Hypothalamus (tissue), 51 donors: Measurements from ENCODE around the gene AHNAK2.
"Not testable (repeated sequence)": the region's sequence is repeated elsewhere in the genome, so short reads cannot be mapped to it uniquely, and the experiment has no call there.

Experiments used
- DNase-seq, 51 donors: peaks; one replicate each; lab custom pipeline; 2025; lab: John Stamatoyannopoulos, UW

The AHNAK2 gene

DNA sequence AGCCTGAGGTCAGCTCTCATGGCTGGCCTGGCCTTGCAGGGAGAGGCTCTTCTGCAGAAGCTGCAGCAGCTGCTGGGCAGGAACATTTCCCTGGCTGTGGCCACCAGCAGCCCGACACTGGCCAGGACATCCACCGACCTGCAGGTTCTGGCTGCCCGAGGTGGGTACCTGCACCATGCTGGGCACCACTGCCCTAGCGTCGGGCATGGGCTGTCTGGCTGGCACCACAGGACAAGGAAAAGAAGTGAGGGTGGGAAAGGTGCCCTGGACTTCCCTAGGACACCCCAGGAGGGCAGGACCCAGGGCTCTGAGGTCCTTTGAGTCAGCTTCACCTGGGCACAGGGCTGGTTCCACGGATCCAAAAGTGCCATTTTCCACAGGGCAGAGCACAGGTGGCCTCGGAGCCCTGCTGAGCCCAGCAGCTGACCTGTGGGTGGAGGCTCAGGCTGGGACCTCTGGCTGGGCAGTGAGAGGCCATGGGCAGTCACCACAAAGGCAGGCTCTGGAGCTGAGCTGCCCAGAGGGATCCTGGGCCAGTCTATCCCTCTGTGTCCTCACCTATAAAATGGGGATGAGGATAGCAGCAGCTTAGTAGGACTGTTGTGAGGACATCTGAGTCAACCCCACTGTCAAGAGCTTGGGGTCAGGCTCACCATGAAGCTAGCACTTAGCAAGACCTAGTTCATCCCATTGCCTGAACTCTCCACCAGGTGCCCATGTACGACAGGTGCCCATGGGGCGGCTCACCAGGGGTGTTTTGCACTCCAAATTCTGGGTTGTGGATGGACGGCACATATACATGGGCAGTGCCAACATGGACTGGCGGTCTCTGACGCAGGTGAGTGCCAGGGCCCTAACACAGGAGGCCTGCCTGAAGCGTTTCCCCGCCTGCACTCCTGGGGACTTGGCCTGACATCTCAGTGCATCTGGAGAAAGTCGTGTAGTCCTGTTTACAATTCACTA, 48.6 kb downstream of the AHNAK2 start:
- DNase-seq, result no peak

DNA sequence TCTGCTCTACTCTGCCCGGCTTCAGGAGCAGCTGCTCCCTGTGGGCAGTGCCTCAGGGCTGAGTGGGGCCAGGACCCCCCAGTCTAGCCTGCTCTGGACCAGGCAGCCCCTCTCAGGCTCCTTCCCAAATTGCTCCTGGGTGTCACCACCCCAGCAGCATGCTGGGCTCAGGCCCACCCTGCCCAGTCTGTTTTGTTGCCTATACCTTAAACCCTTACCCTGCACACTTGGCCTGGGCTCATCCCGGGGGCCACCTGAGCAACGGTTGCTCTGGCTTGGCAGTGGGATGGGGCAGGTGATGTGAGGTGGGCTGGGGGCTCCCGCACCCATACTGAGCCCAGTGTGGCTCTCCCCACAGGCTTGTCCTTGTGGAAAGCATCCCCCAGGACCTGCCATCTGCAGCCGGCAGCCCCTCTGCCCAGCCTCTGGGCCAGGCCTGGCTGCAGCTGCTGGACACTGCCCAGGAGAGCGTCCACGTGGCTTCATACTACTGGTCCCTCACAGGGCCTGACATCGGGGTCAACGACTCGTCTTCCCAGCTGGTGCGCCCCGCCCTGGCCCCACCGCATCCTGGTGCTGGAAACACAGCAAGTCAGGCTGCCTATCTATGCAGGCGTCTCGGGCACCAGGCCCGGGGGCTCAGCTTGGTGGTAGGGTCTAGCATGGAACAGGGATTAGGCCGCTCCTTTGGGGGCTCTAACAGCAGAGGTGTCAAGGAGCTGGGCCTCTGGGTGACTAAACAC, 49.6 kb downstream of the AHNAK2 start:
- no peak for DNase-seq

- no peak for DNase-seq
Measured at GRCh38 chr14:104927901-104928300, 50.3 kb downstream of the AHNAK2 start.

DNA sequence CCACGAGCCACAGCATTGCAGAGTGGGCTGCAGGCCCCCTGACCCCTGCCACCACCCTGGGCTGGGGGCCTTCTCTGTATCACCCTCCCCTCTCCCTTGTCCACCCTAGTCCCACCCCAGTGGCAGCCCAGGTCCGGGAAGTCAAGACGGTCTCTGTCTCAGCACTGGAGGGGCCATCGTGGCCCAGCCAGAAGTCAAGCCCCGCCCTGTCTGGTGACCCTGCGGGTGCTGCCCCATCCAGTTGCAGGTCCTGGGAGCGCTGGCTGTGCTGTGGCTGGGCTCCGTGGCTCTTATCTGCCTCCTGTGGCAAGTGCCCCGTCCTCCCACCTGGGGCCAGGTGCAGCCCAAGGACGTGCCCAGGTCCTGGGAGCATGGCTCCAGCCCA, 50.8 kb downstream of the AHNAK2 start:
- no peak for DNase-seq

DNA sequence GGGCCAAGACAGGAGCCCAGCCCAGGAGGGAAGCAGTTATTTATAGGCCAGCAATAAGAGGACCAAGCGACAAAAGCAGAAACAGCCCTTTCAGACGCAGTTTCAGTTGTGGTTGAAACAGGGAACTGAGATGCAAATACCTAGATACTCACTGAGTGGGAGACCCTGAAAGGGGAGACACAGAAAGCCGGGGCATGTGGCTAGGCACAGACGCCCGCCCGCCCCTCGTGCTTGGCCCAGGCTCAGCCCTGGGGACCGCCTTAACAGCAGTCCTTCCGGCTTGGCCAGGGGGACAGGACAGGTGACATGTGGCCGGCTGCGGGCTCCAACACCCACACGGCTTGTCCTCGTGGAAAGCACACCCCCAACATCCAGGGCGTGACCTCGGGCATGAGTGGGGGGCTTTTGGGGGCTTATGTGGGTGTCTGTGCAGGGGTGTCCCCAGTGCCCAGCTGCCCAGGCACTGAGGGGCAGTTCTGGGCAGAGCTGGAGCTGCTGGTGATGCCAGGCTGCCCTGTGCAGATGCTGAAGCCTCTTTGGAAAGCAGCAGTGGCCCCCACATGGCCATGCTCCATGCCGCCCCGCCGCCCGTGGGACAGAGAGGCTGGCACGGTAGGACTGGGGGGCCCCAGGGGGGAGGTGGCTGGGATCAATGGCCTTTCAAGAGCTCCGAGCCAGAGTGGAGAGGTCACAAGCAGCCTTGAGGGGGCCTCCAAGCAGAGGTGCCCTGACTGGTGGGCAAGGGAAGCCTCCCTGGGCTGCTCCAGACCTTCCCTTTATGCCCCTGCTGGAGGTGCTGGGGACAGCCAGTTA, 51.3 kb downstream of the AHNAK2 start:
- no peak for DNase-seq

GRCh38 chr14:104925855-104926609, 52.1 kb downstream of the AHNAK2 start:
- DNase-seq, result no peak

DNA sequence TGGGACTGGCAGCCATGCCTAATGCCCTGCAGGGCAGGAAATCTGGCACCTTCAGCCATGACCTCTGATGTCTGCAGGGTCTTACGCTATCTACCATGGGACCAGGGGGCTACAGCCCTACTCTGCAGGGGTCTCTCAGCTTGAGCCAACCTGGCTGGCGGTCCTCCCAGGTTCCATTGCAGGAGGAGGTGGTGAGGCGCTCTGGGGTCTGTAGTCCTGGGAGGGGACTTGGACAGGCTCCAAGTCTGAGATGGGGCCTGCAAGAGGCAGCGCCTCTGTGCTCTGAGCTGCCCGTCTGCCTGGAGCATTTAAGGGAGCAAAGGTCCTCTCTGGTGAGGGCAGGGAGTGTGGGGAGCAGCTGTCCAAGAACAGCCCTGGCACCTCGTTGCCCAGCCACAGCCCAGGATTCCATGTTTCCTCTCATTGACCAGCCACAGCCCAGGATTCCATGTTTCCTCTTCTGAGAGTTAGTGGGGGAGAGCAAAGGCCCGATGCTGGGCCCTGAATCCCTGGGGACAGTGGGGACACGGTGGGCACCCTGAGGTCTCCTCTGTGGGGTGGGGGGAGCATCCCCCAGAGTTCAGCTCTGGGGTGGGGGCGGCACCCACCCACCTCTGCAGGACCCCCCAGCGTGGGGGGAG, 52.8 kb downstream of the AHNAK2 start:
- no peak for DNase-seq

- no peak for DNase-seq
Measured at GRCh38 chr14:104924421-104925213, 53.6 kb downstream of the AHNAK2 start, which contains the start of gene PLD4. Gene PLD4 (plus strand): TSS chr14:104924879. CDS start chr14:104927141, 2,262 bp downstream.

DNA sequence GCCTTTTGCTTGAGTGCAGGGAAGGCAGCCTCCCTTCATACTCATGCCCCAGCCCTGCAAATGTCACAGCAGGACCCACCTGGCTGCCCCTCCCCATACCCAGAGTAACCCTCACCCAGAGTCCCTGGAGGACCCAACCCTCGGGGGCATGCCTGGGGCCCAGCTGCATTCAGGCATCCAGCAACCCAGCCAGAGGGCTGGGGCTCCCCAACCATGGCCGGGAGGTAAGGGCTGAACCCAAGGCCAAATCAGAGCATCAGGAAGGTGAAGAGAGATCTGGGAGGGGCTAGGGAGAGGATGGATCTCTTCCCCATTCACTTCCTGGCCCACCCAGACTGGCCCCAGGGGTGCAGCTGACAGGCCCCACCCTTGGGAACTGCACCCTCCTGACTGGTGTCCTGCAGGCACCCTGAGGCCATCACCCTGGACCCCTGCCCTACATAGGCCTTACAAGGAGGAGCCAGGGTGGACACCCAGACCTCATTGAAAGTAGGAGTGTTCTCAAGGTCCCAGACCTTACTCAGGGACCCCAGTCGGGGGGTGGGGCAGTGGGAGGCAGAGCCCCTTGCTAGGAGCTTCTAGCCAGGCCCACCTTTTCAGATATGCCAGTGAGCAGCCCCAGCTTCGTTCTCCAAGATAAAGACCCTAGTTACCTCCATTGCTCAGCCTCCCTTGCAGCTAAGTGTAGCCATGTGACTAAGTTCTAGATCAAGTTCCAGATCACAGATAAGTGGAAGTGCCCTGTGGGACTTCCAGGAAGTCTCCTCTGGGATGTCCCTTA, 54.3 kb downstream of the AHNAK2 start:
- no peak for DNase-seq

- no peak for DNase-seq
Measured at GRCh38 chr14:104919993-104920315, 58.2 kb downstream of the AHNAK2 start.

DNA sequence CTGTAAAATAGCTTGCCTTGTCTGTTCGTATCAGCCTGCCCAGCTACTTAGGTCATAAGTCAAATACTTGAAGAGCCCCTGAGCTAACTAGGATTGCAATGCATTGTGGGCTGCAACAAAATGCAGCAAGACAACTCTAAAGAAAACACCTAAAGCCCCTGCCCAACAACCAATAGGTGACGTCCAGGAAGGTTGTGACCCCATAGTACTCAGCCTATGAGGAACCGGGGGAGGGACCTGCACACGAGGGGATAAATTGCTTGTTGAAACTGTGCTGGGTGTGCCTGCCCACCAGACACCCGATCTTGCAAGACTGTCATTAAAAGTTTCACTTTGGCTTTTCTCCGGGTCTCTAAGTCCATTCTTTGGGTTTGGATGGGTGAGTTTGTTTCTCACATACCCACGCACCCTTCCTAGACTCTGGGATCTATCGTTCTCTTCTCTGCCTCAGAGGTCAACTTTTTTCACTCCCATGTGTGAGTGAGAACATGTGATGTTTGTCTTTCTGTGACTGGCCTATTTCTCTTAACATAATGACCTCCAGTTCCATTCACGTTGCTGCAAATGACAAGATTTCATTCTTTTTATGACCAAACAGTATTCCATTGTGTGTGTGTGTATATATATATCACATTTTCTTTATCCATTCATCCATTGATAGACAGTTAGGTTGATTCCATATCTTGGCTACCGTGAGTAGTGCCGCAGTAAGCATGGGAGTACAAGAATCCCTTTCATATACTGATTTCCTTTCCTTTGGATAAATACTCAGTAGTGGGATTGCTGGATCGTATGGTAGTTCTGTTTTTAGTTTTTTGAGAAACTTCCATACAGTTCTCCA, 58.8 kb downstream of the AHNAK2 start:
- DNase-seq, result not testable (repeated sequence)

- DNase-seq, result no peak
Measured at GRCh38 chr14:104917993-104918392, 60.2 kb downstream of the AHNAK2 start.

DNA sequence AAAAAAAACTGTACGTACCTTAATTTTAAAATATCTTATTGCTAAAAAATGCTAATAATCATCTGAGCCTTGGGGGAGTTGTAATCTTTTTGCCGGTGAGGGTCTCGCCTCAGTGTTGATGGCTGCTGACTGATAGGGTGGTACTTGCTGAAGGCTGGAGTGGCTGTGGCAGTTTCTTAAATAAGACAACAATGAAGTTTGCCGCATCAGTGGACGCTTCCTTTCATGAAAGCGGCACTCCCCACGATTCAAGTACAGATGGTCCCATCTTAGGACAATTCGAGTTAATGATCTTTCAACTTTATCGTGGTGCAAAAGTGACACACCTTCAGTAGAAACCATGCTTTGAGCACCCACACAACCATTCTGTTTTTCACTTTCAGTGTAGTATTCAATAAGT, 61.1 kb downstream of the AHNAK2 start:
- DNase-seq, result no peak

DNA sequence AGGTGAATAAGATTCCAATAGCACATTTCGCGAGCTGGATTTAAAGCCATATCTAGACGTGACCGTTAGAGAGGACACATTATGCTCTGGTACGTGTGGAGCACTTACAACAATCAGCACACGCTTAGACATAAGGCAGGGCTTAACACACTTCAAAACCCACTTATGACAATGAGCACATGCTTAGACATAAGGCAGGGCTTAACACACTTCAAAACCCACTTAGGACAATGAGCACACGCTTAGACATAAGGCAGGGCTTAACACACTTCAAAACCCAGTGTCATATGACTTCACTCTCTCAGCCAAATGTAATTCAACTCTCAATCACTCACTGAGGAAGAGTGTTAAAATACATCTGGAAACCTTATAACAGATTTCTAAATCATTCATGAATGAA, 64.7 kb downstream of the AHNAK2 start:
- DNase-seq, result no peak

- DNase-seq, result no peak
Measured at GRCh38 chr14:104912053-104912452, 66.1 kb downstream of the AHNAK2 start.

- no peak for DNase-seq
Measured at GRCh38 chr14:104908303-104908702, 69.9 kb downstream of the AHNAK2 start.

DNA sequence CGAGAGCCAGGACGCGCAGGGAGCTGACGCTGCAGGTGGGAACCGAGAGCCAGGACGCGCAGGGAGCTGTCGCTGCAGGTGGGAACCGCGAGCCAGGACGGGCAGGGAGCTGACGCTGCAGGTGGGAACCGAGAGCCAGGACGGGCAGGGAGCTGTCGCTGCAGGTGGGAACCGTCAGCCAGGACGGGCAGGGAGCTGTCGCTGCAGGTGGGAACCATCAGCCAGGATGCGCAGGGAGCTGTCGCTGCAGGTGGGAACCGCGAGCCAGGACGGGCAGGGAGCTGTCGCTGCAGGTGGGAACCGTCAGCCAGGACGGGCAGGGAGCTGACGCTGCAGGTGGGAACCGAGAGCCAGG, 72.6 kb downstream of the AHNAK2 start:
- DNase-seq, result not testable (repeated sequence)
